Fibroblast of the aortic adventitia (primary cell): ENCODE results near the gene C21orf58. TPM values are rescaled to one million over a fixed set of nuclear protein-coding genes. Genes with fewer than 3 reads are reported as not detected.

ENCODE experiments used
- DNase-seq: peaks from one replicate; pipeline ENCODE4 v3.0.0-alpha.2; 2010; ENCODE audit warnings: low read depth
- H3K4me3 ChIP-seq: 2 replicates; pipeline ENCODE4 v1.5.1; 2011; ENCODE audit warnings: low read depth, mild to moderate bottlenecking, control low read depth, low read length, moderate library complexity
- total RNA-seq: library from RNA; depleted of rRNA; stranded (reverse); fragments of >200 nt; gene quantifications from 2 replicates; pipeline ENCODE4 v1.2.3, GENCODE V29; 2012; ENCODE audit warnings: low replicate concordance
- TF ChIP-seq, protein P1 (sequence below): IDR thresholded peaks from 2 replicates; pipeline ENCODE4 v1.5.1; 2011; ENCODE audit warnings: mild to moderate bottlenecking, low read length, control low read depth, inconsistent platforms; ENCODE audit not compliant: insufficient read depth

The C21orf58 gene
- total RNA-seq, 1 donor, result 10.2 TPM

GRCh38 chr21:46284077-46284644 lies 39.5 kb downstream of the C21orf58 start:
- no peak for DNase-seq
- H3K4me3 ChIP-seq, result peak overlapping the region; percentile 22
- TF ChIP-seq, protein P1, sequence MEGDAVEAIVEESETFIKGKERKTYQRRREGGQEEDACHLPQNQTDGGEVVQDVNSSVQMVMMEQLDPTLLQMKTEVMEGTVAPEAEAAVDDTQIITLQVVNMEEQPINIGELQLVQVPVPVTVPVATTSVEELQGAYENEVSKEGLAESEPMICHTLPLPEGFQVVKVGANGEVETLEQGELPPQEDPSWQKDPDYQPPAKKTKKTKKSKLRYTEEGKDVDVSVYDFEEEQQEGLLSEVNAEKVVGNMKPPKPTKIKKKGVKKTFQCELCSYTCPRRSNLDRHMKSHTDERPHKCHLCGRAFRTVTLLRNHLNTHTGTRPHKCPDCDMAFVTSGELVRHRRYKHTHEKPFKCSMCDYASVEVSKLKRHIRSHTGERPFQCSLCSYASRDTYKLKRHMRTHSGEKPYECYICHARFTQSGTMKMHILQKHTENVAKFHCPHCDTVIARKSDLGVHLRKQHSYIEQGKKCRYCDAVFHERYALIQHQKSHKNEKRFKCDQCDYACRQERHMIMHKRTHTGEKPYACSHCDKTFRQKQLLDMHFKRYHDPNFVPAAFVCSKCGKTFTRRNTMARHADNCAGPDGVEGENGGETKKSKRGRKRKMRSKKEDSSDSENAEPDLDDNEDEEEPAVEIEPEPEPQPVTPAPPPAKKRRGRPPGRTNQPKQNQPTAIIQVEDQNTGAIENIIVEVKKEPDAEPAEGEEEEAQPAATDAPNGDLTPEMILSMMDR, result no peak

- no peak overlapping the region for H3K4me3 ChIP-seq
- DNase-seq, result no peak
- TF ChIP-seq, protein P1, result no peak
Observed at GRCh38 chr21:46274797-46275390, 48.8 kb downstream of the C21orf58 start.

DNA sequence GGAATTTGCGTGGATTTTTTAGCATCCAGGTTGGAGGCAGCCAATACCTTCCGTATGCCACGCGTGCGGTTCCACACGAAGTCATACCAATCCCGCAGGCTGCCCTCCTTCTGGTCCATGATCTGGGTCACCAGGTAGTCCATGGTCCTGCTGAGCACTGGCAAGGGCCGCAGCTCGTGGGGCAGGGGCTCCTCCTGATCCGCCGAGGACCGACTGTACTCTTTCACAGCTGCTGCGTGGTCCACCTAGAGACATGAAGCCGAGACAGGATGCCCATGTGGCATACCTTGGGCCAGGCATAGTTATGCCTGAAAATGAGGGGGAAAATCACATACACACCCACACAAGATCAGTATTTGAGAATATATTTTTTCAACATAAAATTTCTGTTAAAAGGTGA lies 50.3 kb downstream of the C21orf58 start:
- DNase-seq, result no peak
- TF ChIP-seq, protein P1, result no peak
- H3K4me3 ChIP-seq, result no peak overlapping the region

DNA sequence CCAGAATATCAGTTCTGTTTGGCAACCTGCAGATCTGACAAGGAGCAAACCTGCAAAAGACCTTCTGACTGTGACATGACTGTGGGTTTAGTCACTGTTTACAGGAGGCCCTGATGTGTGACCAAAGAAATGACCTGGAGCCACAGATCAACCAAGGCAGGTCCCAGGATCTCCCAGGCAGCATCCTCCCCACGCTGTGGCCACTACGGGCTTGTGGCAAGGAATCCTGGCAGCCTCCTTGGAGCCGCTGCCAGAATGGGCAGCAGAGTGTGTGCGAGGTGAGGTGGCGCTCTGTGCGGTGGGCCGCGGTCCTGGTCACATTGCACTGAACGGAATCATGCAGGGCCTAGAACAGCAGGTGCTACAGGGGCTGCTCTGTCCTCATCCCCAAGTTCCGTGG lies 54.2 kb downstream of the C21orf58 start:
- TF ChIP-seq, protein P1, result no peak
- no peak overlapping the region for H3K4me3 ChIP-seq
- no peak for DNase-seq

- TF ChIP-seq, protein P1, result no peak
- no peak for DNase-seq
- H3K4me3 ChIP-seq, result no peak overlapping the region
Observed at GRCh38 chr21:46268371-46268770, 55.3 kb downstream of the C21orf58 start.

DNA sequence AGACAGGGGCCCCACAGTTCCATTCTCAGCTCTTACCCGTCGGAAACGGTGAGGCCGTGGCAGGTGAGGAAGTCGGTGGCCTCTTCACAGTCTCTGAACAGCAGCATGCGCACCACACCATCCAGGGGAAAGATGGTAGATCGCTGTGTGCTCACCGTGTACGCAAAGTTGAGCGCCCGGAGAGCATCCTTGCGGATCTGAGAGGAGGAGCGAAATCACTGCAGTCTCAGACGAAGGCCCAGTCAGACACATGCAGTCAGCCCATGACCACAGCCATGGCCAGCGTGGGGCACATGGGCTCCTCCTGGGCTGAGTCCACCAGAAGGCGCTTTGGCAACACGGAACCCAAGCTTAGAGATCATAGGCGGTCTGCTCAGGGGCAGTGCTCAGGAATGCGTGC lies 56.7 kb downstream of the C21orf58 start:
- DNase-seq, result no peak
- TF ChIP-seq, protein P1, result no peak
- H3K4me3 ChIP-seq, result no peak overlapping the region
